Measurements from ENCODE around the gene GRIA4.
"Not testable (repeated sequence)": the region's sequence is repeated elsewhere in the genome, so short reads cannot be mapped to it uniquely, and the experiment has no call there.

GRIA4 gene

GRCh38 chr11:105991888-105992287 lies 382.0 kb downstream of the GRIA4 start:
- DNase-seq (ENCODE audit: low read depth): no peak
- TF ChIP-seq MYC (IDR thresholded peaks at IDR 0.05; ENCODE audit: low read depth, low read length) (no peak), MAX (IDR thresholded peaks at IDR 0.05; ENCODE audit: low read depth, low read length) (no peak), CTCF (IDR thresholded peaks at IDR 0.05; ENCODE audit: low read depth, low read length) (no peak), POLR2A (IDR thresholded peaks at IDR 0.05; ENCODE audit: extremely low read depth, insufficient read length) (no peak)
- H3K4me3 ChIP-seq (ENCODE audit: low read depth, low read length): no peak overlapping the region

GRCh38 chr11:106001304-106002012 lies 391.6 kb downstream of the GRIA4 start:
- no peak for TF ChIP-seq MAX (IDR thresholded peaks at IDR 0.05; ENCODE audit: low read depth, low read length)
- no peak for TF ChIP-seq POLR2A (IDR thresholded peaks at IDR 0.05; ENCODE audit: extremely low read depth, insufficient read length)
- TF ChIP-seq MYC (IDR thresholded peaks at IDR 0.05; ENCODE audit: low read depth, low read length): no peak
- H3K4me3 ChIP-seq (ENCODE audit: low read depth, low read length): no peak overlapping the region
- no peak for DNase-seq (ENCODE audit: low read depth)

GRCh38 chr11:106003094-106003493 lies 393.2 kb downstream of the GRIA4 start:
- not testable (repeated sequence) for DNase-seq (ENCODE audit: low read depth); H3K4me3 ChIP-seq (ENCODE audit: low read depth, low read length)

GRCh38 chr11:106011481-106011880 lies 401.6 kb downstream of the GRIA4 start:
- no peak for TF ChIP-seq POLR2A (IDR thresholded peaks at IDR 0.05; ENCODE audit: extremely low read depth, insufficient read length)
- no peak for TF ChIP-seq CTCF (IDR thresholded peaks at IDR 0.05; ENCODE audit: low read depth, low read length)
- no peak for TF ChIP-seq MAX (IDR thresholded peaks at IDR 0.05; ENCODE audit: low read depth, low read length)
- TF ChIP-seq MYC (IDR thresholded peaks at IDR 0.05; ENCODE audit: low read depth, low read length): no peak
- H3K4me3 ChIP-seq (ENCODE audit: low read depth, low read length): no peak overlapping the region
- no peak for DNase-seq (ENCODE audit: low read depth)

- peak; percentile 9 for DNase-seq (ENCODE audit: low read depth)
- no peak for TF ChIP-seq MAX (IDR thresholded peaks at IDR 0.05; ENCODE audit: low read depth, low read length)
- no peak for TF ChIP-seq CTCF (IDR thresholded peaks at IDR 0.05; ENCODE audit: low read depth, low read length)
- TF ChIP-seq MYC (IDR thresholded peaks at IDR 0.05; ENCODE audit: low read depth, low read length): no peak
- TF ChIP-seq POLR2A (IDR thresholded peaks at IDR 0.05; ENCODE audit: extremely low read depth, insufficient read length): no peak
Measured at GRCh38 chr11:106012744-106013143, 402.9 kb downstream of the GRIA4 start.

GRCh38 chr11:106014035-106014434 lies 404.2 kb downstream of the GRIA4 start:
- no peak overlapping the region for H3K4me3 ChIP-seq (ENCODE audit: low read depth, low read length)
- TF ChIP-seq POLR2A (IDR thresholded peaks at IDR 0.05; ENCODE audit: extremely low read depth, insufficient read length) (no peak), MAX (IDR thresholded peaks at IDR 0.05; ENCODE audit: low read depth, low read length) (no peak), MYC (IDR thresholded peaks at IDR 0.05; ENCODE audit: low read depth, low read length) (no peak), CTCF (IDR thresholded peaks at IDR 0.05; ENCODE audit: low read depth, low read length) (no peak)
- DNase-seq (ENCODE audit: low read depth): no peak

More at GRCh38 chr11:106012744-106013143, 402.9 kb downstream of the GRIA4 start:
- no peak overlapping the region for H3K4me3 ChIP-seq (ENCODE audit: low read depth, low read length)

All from NB4 (cell line).